ENCODE results near the gene CDCA5.

Gene CDCA5

DNA sequence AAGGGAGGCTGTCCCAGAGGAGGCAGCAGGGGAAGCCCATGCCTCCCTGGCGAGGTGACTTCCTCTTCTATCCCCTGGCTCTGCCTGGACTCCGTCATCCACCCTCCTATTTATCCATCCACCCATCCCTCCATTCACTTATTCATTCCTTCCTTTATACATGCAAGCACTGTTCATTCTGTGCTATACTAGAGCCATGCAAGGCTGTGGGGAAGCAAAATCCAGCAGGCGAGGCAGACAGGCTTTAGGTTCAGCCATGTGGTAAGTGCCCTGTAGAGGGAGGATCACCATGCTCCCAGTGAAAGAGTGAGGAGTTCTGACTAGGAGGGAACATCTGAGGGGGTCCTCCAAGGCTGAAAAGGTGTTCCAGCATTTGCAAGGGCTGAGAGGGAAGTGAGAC is 24.3 kb downstream of the CDCA5 start:
- Histone ChIP-seq H3K4me1 (ENCODE audit: control insufficient read depth, insufficient read depth, low read length, poor library complexity, severe bottlenecking) (peaks cover 2% of the 10 kb centered on the region), H3K27ac (ENCODE audit: insufficient read depth, low read length, poor library complexity, severe bottlenecking) (no peak overlapping the region), H3K4me3 (ENCODE audit: insufficient read depth, low read depth, low read length, poor library complexity, severe bottlenecking) (no peak overlapping the region), H3K36me3 (ENCODE audit: control insufficient read depth, insufficient read depth, low read length) (no peaks in the 10 kb centered on the region), H3K9me3 (ENCODE audit: control insufficient read depth, low read length) (no peaks in the 10 kb centered on the region), H3K27me3 (replicated peaks; ENCODE audit: control insufficient read depth, insufficient read depth, low read length, poor library complexity, severe bottlenecking) (no peaks in the 10 kb centered on the region)
- no peak for DNase-seq

DNA sequence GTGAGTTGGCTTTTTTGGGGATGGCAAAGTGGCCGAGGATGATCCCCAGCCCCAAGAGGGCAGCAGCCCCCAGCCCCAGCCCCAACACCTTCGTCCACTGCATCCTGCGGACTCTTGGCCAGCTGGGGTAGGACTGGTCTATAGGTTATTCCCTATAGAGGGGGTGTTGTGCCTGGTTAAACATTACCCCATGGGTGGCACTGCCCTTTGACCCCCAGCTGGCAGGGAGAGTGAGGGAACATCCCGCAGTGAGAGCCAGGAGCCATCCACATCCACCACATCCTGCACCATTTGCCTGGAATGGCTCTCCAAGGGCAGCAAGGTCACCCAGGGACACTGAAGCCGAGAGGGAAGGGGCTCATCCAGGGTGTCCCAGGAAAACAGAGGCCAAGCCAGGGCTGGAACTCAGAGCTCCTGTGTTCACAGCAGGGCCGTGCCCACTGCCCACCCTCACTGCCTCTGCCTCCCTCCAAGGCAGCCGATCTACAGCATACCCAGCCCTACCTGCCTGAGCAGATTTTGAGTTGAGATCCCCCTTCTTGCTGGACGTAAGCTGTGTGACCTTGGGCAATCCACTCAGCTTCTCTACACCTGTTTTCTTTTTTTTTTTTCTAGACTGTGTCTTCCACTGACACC is 25.3 kb downstream of the CDCA5 start, which contains the start of gene NAALADL1:
NAALADL1 (minus strand) TSS at position 135 of the 636 bp plus-strand sequence; CDS start at position 103, 32 bp downstream.
- Histone ChIP-seq H3K36me3 (ENCODE audit: control insufficient read depth, insufficient read depth, low read length) (no peaks in the 10 kb centered on the region), H3K9me3 (ENCODE audit: control insufficient read depth, low read length) (no peaks in the 10 kb centered on the region), H3K4me1 (ENCODE audit: control insufficient read depth, insufficient read depth, low read length, poor library complexity, severe bottlenecking) (peaks cover 12% of the 10 kb centered on the region), H3K4me3 (ENCODE audit: insufficient read depth, low read depth, low read length, poor library complexity, severe bottlenecking) (no peak within 1 kb of the TSS), H3K27me3 (replicated peaks; ENCODE audit: control insufficient read depth, insufficient read depth, low read length, poor library complexity, severe bottlenecking) (no peaks in the 10 kb centered on the region), H3K27ac (ENCODE audit: insufficient read depth, low read length, poor library complexity, severe bottlenecking) (no peak within 1 kb of the TSS)
- no peak for DNase-seq

DNA sequence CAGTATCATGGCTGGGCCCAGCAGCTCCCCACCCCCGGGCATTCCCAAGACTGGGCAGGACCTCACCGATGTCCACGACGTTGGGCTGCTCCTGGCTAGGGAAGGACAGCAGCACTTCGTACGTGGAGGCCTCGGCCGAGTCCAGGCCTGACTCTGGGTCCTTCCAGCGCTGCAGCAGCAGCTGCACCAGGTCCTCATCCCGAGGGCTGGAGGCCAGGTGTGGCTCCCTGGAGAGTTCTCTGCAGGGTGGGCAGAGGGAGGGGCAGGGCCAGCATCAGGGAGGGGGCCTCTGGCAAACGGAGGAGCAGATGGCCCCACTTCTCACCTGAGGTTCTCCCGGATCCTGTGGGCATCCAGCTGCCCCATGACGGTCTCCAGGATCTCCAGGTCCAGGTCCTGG is 25.8 kb downstream of the CDCA5 start:
- Histone ChIP-seq H3K27ac (ENCODE audit: insufficient read depth, low read length, poor library complexity, severe bottlenecking) (no peak overlapping the region), H3K27me3 (replicated peaks; ENCODE audit: control insufficient read depth, insufficient read depth, low read length, poor library complexity, severe bottlenecking) (no peaks in the 10 kb centered on the region), H3K4me1 (ENCODE audit: control insufficient read depth, insufficient read depth, low read length, poor library complexity, severe bottlenecking) (peaks cover 13% of the 10 kb centered on the region)

DNA sequence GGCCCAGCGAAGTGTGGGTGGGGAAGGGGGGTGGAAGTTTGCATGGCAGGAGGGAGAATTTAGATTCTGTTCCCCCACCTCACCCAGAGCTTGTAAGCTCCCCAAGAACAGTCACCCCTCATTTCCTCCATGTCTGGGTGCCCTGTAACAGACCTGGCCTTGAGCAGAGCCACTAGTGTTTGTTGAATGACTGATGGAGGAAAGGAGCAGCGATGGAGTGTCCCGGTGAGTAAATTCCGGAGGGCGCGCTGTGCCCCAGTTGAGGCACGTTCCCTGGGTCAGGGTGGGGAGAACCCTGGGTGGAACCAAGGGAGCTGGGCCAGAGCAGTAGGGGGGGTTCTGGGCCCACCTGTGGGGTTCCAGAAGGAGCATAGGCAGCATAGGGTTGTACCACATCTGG is 26.3 kb downstream of the CDCA5 start:
- Histone ChIP-seq H3K9me3 (ENCODE audit: control insufficient read depth, low read length) (no peaks in the 10 kb centered on the region), H3K27me3 (replicated peaks; ENCODE audit: control insufficient read depth, insufficient read depth, low read length, poor library complexity, severe bottlenecking) (no peaks in the 10 kb centered on the region), H3K4me3 (ENCODE audit: insufficient read depth, low read depth, low read length, poor library complexity, severe bottlenecking) (no peak overlapping the region), H3K4me1 (ENCODE audit: control insufficient read depth, insufficient read depth, low read length, poor library complexity, severe bottlenecking) (peaks cover 13% of the 10 kb centered on the region), H3K36me3 (ENCODE audit: control insufficient read depth, insufficient read depth, low read length) (no peaks in the 10 kb centered on the region), H3K27ac (ENCODE audit: insufficient read depth, low read length, poor library complexity, severe bottlenecking) (no peak overlapping the region)
- no peak for DNase-seq

More for the DNA sequence above, 25.8 kb downstream of the CDCA5 start:
- DNase-seq = no peak
- H3K4me3 ChIP-seq (ENCODE audit: insufficient read depth, low read depth, low read length, poor library complexity, severe bottlenecking) = no peak overlapping the region
- no peaks in the 10 kb centered on the region for H3K9me3 ChIP-seq (ENCODE audit: control insufficient read depth, low read length)
- H3K36me3 ChIP-seq (ENCODE audit: control insufficient read depth, insufficient read depth, low read length) = no peaks in the 10 kb centered on the region

DNA sequence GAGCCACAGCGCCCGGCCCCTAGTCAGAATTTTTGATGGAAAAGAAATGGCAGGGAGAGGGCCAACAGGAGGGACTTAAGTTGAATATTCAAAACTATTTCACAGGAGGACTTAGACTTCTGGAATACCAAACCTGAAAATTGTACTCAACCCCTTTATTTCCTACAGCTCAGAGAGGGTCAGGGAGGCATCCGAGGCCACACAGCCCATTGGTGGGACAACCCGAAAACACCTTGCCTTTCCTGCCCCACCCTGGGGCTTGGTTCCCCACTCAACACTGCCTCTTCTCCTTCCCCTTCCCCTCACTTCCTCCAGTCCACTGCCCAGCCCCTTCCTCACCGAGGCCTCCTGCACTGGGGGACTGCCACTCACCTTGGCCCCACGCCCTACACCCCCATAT is 26.8 kb downstream of the CDCA5 start:
- Histone ChIP-seq H3K27ac (ENCODE audit: insufficient read depth, low read length, poor library complexity, severe bottlenecking) (no peak overlapping the region), H3K27me3 (replicated peaks; ENCODE audit: control insufficient read depth, insufficient read depth, low read length, poor library complexity, severe bottlenecking) (no peaks in the 10 kb centered on the region), H3K9me3 (ENCODE audit: control insufficient read depth, low read length) (no peaks in the 10 kb centered on the region), H3K4me3 (ENCODE audit: insufficient read depth, low read depth, low read length, poor library complexity, severe bottlenecking) (no peak overlapping the region), H3K36me3 (ENCODE audit: control insufficient read depth, insufficient read depth, low read length) (no peaks in the 10 kb centered on the region), H3K4me1 (ENCODE audit: control insufficient read depth, insufficient read depth, low read length, poor library complexity, severe bottlenecking) (peaks cover 13% of the 10 kb centered on the region)
- no peak for DNase-seq

DNA sequence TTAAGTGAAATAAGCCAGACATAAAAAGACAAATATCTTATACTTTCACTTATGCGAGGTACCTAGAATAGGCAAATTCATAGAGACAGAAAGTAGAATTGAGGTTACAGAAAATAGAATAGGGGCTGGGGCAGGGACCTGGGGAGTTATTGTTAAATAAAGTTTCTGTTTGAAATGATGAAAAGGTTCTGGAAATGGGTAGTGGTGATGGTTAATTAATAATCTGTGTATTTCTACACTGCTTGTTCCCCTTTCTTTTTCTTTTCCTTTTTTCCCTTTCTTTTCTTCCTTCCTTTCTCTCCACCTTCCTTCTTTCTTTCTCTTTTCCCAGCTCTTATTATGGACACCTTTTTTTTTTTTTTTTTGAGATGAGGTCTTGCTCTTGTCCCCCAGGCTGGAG is 28.3 kb downstream of the CDCA5 start:
- peaks cover 13% of the 10 kb centered on the region for H3K4me1 ChIP-seq (ENCODE audit: control insufficient read depth, insufficient read depth, low read length, poor library complexity, severe bottlenecking)

DNA sequence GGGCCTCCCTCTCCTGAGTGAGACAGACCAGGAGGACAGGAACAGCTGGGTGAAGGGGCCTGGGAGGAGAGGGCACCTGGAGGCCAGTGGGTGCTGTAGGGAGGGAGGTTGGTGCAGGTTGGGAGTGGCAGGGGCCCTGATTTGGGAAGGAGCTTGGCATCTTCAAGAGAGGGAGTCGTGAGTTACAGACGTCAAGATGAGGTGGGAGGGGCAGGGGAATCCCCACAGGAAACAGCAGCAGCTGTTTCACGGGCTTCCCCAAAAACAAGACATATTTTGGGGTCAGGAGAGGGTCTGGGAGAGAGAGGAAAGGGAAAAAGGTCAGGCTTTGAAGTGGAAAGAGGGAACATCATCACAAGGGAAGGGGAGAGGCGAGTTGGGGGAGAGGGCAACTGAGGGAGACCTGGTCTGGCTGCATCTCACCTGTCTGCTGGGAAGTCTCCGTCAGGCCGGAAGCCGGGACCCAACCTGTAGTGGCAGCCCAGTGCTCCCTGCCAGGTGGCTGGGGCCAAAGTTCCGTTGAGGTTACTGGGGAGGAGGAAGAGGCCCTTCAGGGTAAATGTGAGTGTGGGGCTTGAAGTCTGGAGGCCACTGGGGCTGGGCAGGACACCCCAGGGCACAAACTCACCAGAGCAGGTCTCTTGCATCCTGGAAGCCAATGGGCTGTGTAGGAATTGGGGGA is 29.9 kb downstream of the CDCA5 start:
- peaks cover 11% of the 10 kb centered on the region for H3K4me1 ChIP-seq (ENCODE audit: control insufficient read depth, insufficient read depth, low read length, poor library complexity, severe bottlenecking)
- H3K36me3 ChIP-seq (ENCODE audit: control insufficient read depth, insufficient read depth, low read length) = no peaks in the 10 kb centered on the region
- peak in 1 of 3 donors; percentile 16 for DNase-seq
- no peak overlapping the region for H3K4me3 ChIP-seq (ENCODE audit: insufficient read depth, low read depth, low read length, poor library complexity, severe bottlenecking)
- H3K27ac ChIP-seq (ENCODE audit: insufficient read depth, low read length, poor library complexity, severe bottlenecking) = peak overlapping the region; percentile 26
- H3K27me3 ChIP-seq (replicated peaks; ENCODE audit: control insufficient read depth, insufficient read depth, low read length, poor library complexity, severe bottlenecking) = no peaks in the 10 kb centered on the region
- no peaks in the 10 kb centered on the region for H3K9me3 ChIP-seq (ENCODE audit: control insufficient read depth, low read length)

More for the DNA sequence above, 28.3 kb downstream of the CDCA5 start:
- no peak overlapping the region for H3K4me3 ChIP-seq (ENCODE audit: insufficient read depth, low read depth, low read length, poor library complexity, severe bottlenecking)
- no peak overlapping the region for H3K27ac ChIP-seq (ENCODE audit: insufficient read depth, low read length, poor library complexity, severe bottlenecking)
- H3K36me3 ChIP-seq (ENCODE audit: control insufficient read depth, insufficient read depth, low read length) = no peaks in the 10 kb centered on the region
- H3K9me3 ChIP-seq (ENCODE audit: control insufficient read depth, low read length) = no peaks in the 10 kb centered on the region
- no peaks in the 10 kb centered on the region for H3K27me3 ChIP-seq (replicated peaks; ENCODE audit: control insufficient read depth, insufficient read depth, low read length, poor library complexity, severe bottlenecking)
- DNase-seq = no peak

DNA sequence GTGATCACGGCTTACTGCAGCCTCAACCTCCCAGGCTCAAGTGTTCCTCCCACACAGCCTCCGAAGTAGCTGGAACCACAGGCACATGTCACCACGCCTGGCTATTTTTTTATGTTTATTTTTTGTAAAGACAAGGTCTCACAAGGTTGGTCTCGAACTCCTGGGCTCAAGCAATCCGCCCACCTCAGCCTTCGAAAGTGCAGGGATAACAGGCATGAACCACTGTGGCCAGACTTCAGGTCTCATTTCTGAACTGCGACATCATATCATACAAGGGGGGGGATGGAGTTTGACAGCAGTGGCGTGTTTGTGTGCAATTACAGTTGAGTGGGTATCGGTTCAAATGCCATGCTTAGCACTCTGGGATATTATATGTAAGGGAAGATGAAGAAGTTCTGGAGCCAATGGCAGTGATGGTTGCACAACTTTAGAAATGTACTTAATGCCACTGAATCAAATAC is 32.4 kb downstream of the CDCA5 start:
- H3K9me3 ChIP-seq (ENCODE audit: control insufficient read depth, low read length) = no peaks in the 10 kb centered on the region
- peaks cover 11% of the 10 kb centered on the region for H3K4me1 ChIP-seq (ENCODE audit: control insufficient read depth, insufficient read depth, low read length, poor library complexity, severe bottlenecking)
- no peak overlapping the region for H3K4me3 ChIP-seq (ENCODE audit: insufficient read depth, low read depth, low read length, poor library complexity, severe bottlenecking)
- H3K27me3 ChIP-seq (replicated peaks; ENCODE audit: control insufficient read depth, insufficient read depth, low read length, poor library complexity, severe bottlenecking) = no peaks in the 10 kb centered on the region
- no peak for DNase-seq
- no peaks in the 10 kb centered on the region for H3K36me3 ChIP-seq (ENCODE audit: control insufficient read depth, insufficient read depth, low read length)
- H3K27ac ChIP-seq (ENCODE audit: insufficient read depth, low read length, poor library complexity, severe bottlenecking) = no peak overlapping the region

DNA sequence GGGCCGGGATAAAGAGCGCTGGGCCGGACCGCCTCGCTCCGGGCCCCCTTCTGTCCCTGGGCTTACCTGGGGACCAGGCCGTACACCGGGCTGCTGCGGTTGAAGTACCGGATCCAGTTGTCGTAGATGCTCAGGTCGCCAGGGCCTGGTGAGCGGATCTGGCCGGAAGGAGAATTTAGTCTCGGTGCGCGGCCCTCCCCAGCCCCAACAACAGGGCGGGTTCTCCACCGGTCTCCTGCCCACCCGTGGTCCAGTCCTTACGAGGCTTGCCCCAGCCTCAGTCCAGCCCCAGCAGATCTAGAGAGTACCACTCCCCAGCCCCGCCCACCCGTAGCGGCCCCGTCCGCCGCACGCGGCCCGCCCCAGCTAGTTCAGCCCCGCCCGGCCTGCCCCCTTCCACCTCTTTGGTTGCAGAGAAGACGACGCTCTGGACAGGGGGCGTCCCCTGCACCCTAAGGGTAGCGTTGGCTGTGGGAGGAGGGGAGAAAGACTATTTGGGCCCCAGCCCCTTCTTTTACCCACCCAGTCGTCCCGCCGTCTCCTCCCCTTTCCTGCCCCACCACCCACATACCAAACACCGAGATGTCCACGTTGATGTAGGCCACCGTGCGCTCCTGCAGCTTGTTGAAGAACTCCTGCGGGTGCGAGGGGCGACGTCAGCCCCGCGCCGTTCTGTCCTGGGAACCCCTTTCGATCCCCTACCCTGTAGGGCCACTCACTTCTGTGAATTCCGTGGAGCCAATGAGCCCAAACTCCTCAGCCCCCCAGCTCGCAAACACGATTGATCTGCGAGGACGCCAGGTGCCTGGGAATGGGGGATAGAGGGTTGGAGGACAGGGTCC is 36.0 kb downstream of the CDCA5 start:
- DNase-seq = peak in 2 of 3 donors; percentile 5 to 11

More for the DNA sequence above, 36.0 kb downstream of the CDCA5 start:
- Histone ChIP-seq H3K27ac (ENCODE audit: insufficient read depth, low read length, poor library complexity, severe bottlenecking) (peak overlapping the region; percentile 55), H3K4me1 (ENCODE audit: control insufficient read depth, insufficient read depth, low read length, poor library complexity, severe bottlenecking) (no peaks in the 10 kb centered on the region), H3K36me3 (ENCODE audit: control insufficient read depth, insufficient read depth, low read length) (peaks cover 14% of the 10 kb centered on the region), H3K9me3 (ENCODE audit: control insufficient read depth, low read length) (no peaks in the 10 kb centered on the region), H3K27me3 (replicated peaks; ENCODE audit: control insufficient read depth, insufficient read depth, low read length, poor library complexity, severe bottlenecking) (no peaks in the 10 kb centered on the region), H3K4me3 (ENCODE audit: insufficient read depth, low read depth, low read length, poor library complexity, severe bottlenecking) (peak overlapping the region; percentile 27)
